Measurements from ENCODE around the gene RNU1-1.
"Not testable (repeated sequence)": the region's sequence is repeated elsewhere in the genome, so short reads cannot be mapped to it uniquely, and the experiment has no call there.

Gene RNU1-1

DNA sequence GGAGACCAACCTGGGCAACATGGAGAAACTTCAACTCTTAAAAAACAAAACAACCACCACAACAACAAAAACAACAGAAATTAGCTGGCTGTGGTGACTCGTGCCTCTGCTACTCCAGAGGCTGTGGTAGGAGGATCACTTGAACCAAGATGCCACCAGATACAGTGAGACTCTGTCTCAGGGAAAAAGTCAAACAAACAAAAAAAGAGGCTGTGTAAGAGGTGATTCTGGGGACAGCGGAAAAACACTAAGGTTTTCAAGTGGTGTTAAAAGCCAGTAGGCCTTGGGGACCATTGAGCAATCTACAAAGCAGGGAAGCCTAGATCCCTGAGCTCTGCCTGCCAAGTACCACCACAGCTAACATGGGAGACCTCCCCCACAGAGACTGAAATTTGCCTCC, 8.2 kb downstream of the RNU1-1 start:
- not testable (repeated sequence) for H3K27ac ChIP-seq (ENCODE audit: low read depth, low read length); H3K9ac ChIP-seq (ENCODE audit: low read length); H3K27me3 ChIP-seq (ENCODE audit: control insufficient read depth, insufficient read depth, low read length); H3K4me1 ChIP-seq (ENCODE audit: control insufficient read depth, insufficient read depth, low read length); H3K36me3 ChIP-seq (ENCODE audit: control insufficient read depth, insufficient read depth, low read length); H3K4me3 ChIP-seq (ENCODE audit: low read depth, low read length)
- peaks cover 11% of the 10 kb centered on the region; the same call in 1 of the 2 replicates for H3K9me3 ChIP-seq (ENCODE audit: control insufficient read depth, insufficient read depth, low read depth, low read length)

- no peak overlapping the region for H3K4me3 ChIP-seq (ENCODE audit: low read depth, low read length)
- no peaks in the 10 kb centered on the region for H3K27me3 ChIP-seq (ENCODE audit: control insufficient read depth, insufficient read depth, low read length)
- H3K4me1 ChIP-seq (ENCODE audit: control insufficient read depth, insufficient read depth, low read length): no peaks in the 10 kb centered on the region
- no peaks in the 10 kb centered on the region for H3K36me3 ChIP-seq (ENCODE audit: control insufficient read depth, insufficient read depth, low read length)
- peaks cover 11% of the 10 kb centered on the region; the same call in 1 of the 2 replicates for H3K9me3 ChIP-seq (ENCODE audit: control insufficient read depth, insufficient read depth, low read depth, low read length)
- H3K27ac ChIP-seq (ENCODE audit: low read depth, low read length): no peak overlapping the region
- no peak overlapping the region for H3K9ac ChIP-seq (ENCODE audit: low read length)
Measured at GRCh38 chr1:16503494-16503893, 10.6 kb downstream of the RNU1-1 start.

- not testable (repeated sequence) for H3K36me3 ChIP-seq (ENCODE audit: control insufficient read depth, insufficient read depth, low read length); H3K4me1 ChIP-seq (ENCODE audit: control insufficient read depth, insufficient read depth, low read length); H3K27ac ChIP-seq (ENCODE audit: low read depth, low read length); H3K9ac ChIP-seq (ENCODE audit: low read length); H3K4me3 ChIP-seq (ENCODE audit: low read depth, low read length); H3K27me3 ChIP-seq (ENCODE audit: control insufficient read depth, insufficient read depth, low read length)
- peaks cover 10% of the 10 kb centered on the region; the same call in 1 of the 2 replicates for H3K9me3 ChIP-seq (ENCODE audit: control insufficient read depth, insufficient read depth, low read depth, low read length)
Measured at GRCh38 chr1:16501446-16501845, 12.6 kb downstream of the RNU1-1 start.

GRCh38 chr1:16500975-16501374, 13.1 kb downstream of the RNU1-1 start:
- H3K9me3 ChIP-seq (ENCODE audit: control insufficient read depth, insufficient read depth, low read depth, low read length); H3K27me3 ChIP-seq (ENCODE audit: control insufficient read depth, insufficient read depth, low read length); H3K27ac ChIP-seq (ENCODE audit: low read depth, low read length); H3K36me3 ChIP-seq (ENCODE audit: control insufficient read depth, insufficient read depth, low read length); H3K4me3 ChIP-seq (ENCODE audit: low read depth, low read length); H3K4me1 ChIP-seq (ENCODE audit: control insufficient read depth, insufficient read depth, low read length); H3K9ac ChIP-seq (ENCODE audit: low read length): not testable (repeated sequence)

GRCh38 chr1:16500466-16500865, 13.6 kb downstream of the RNU1-1 start:
- H3K9ac ChIP-seq (ENCODE audit: low read length); H3K9me3 ChIP-seq (ENCODE audit: control insufficient read depth, insufficient read depth, low read depth, low read length); H3K4me1 ChIP-seq (ENCODE audit: control insufficient read depth, insufficient read depth, low read length); H3K27ac ChIP-seq (ENCODE audit: low read depth, low read length); H3K36me3 ChIP-seq (ENCODE audit: control insufficient read depth, insufficient read depth, low read length); H3K27me3 ChIP-seq (ENCODE audit: control insufficient read depth, insufficient read depth, low read length); H3K4me3 ChIP-seq (ENCODE audit: low read depth, low read length): not testable (repeated sequence)

DNA sequence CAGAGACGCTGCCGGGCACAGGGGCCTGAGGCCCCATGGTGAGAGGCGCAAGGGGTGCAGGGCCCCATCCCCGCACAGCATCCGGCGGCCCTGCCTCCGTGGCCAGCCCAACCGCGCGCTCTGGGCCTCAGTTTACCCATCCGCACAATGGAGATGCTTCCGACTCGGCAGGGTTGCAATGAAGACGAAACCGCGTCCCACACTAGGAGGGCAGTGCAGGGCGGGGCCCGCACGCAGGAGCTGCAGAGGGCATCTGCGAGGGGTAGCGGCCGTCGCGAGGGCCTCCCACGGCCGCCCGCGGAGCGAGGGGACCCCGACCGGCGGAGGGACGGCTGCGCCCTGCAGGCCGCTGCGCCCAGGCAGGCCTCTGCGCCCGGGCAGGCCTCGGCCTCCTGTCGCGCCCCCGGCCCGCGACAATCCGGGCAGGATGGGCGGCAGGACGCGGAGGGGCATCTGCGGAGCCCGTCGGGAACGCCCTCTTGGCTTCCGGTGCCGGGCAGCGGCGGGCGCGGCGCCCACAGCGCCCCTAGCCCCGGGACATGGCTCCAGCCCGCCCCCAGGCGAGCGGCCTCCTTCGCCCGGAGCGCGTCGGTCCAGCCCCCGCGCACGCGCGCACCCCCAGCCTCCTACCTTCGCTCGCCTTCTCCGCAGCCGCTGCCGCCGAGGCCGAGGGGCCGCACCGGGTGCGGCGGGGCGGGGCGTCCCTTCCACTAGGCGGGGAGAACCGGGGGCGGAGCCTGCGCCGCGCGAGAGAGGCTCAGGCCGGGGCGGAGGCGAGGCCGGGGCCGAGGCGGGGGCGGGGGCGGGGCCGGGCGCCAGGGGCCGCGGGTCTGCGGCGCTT, 15.3 kb downstream of the RNU1-1 start:
- Histone ChIP-seq H3K9ac (ENCODE audit: low read length) (peak overlapping the region; percentile 87), H3K27ac (ENCODE audit: low read depth, low read length) (no peak overlapping the region), H3K4me1 (ENCODE audit: control insufficient read depth, insufficient read depth, low read length) (no peaks in the 10 kb centered on the region), H3K9me3 (ENCODE audit: control insufficient read depth, insufficient read depth, low read depth, low read length) (no peaks in the 10 kb centered on the region), H3K4me3 (ENCODE audit: low read depth, low read length) (peak overlapping the region; percentile 86), H3K36me3 (ENCODE audit: control insufficient read depth, insufficient read depth, low read length) (no peaks in the 10 kb centered on the region), H3K27me3 (ENCODE audit: control insufficient read depth, insufficient read depth, low read length) (no peaks in the 10 kb centered on the region)

- not testable (repeated sequence) for H3K4me1 ChIP-seq (ENCODE audit: control insufficient read depth, insufficient read depth, low read length)
- peak overlapping the region; percentile 86 for H3K4me3 ChIP-seq (ENCODE audit: low read depth, low read length)
Measured at GRCh38 chr1:16498047-16498446, 16.0 kb downstream of the RNU1-1 start.

GRCh38 chr1:16497474-16497904, 16.6 kb downstream of the RNU1-1 start:
- not testable (repeated sequence) for H3K4me1 ChIP-seq (ENCODE audit: control insufficient read depth, insufficient read depth, low read length)

More at GRCh38 chr1:16498047-16498446, 16.0 kb downstream of the RNU1-1 start:
- H3K9ac ChIP-seq (ENCODE audit: low read length); H3K36me3 ChIP-seq (ENCODE audit: control insufficient read depth, insufficient read depth, low read length); H3K9me3 ChIP-seq (ENCODE audit: control insufficient read depth, insufficient read depth, low read depth, low read length); H3K27ac ChIP-seq (ENCODE audit: low read depth, low read length); H3K27me3 ChIP-seq (ENCODE audit: control insufficient read depth, insufficient read depth, low read length): not testable (repeated sequence)

GRCh38 chr1:16493731-16494130, 20.4 kb downstream of the RNU1-1 start:
- H3K27ac ChIP-seq (ENCODE audit: low read depth, low read length); H3K4me1 ChIP-seq (ENCODE audit: control insufficient read depth, insufficient read depth, low read length); H3K9ac ChIP-seq (ENCODE audit: low read length); H3K9me3 ChIP-seq (ENCODE audit: control insufficient read depth, insufficient read depth, low read depth, low read length); H3K27me3 ChIP-seq (ENCODE audit: control insufficient read depth, insufficient read depth, low read length); H3K4me3 ChIP-seq (ENCODE audit: low read depth, low read length): not testable (repeated sequence)
- peaks cover 11% of the 10 kb centered on the region; the same call in 1 of the 2 replicates for H3K36me3 ChIP-seq (ENCODE audit: control insufficient read depth, insufficient read depth, low read length)

More at GRCh38 chr1:16497474-16497904, 16.6 kb downstream of the RNU1-1 start:
- not testable (repeated sequence) for H3K27ac ChIP-seq (ENCODE audit: low read depth, low read length); H3K4me3 ChIP-seq (ENCODE audit: low read depth, low read length); H3K9ac ChIP-seq (ENCODE audit: low read length); H3K9me3 ChIP-seq (ENCODE audit: control insufficient read depth, insufficient read depth, low read depth, low read length); H3K36me3 ChIP-seq (ENCODE audit: control insufficient read depth, insufficient read depth, low read length); H3K27me3 ChIP-seq (ENCODE audit: control insufficient read depth, insufficient read depth, low read length)

DNA sequence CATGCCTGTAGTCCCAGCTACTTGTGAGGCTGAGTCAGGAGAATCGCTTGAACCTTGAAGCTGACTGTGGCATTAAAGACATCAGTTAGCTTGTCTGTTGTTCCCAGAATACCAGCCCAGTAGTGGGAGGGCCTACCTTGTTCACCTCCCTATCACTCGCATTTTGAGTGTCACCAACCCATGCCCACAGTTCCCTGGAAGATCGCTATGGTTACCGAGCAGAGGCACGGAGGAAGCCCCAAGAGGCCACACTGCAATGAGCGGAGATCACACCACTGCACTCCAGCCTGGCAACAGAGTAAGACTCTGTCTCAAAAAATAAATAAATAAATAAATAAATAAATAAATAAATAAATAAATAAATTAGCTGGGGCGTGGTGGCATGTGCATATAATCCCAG, 21.1 kb downstream of the RNU1-1 start:
- peaks cover 11% of the 10 kb centered on the region; the same call in 1 of the 2 replicates for H3K36me3 ChIP-seq (ENCODE audit: control insufficient read depth, insufficient read depth, low read length)
- H3K4me1 ChIP-seq (ENCODE audit: control insufficient read depth, insufficient read depth, low read length); H3K9ac ChIP-seq (ENCODE audit: low read length); H3K27me3 ChIP-seq (ENCODE audit: control insufficient read depth, insufficient read depth, low read length); H3K4me3 ChIP-seq (ENCODE audit: low read depth, low read length); H3K27ac ChIP-seq (ENCODE audit: low read depth, low read length); H3K9me3 ChIP-seq (ENCODE audit: control insufficient read depth, insufficient read depth, low read depth, low read length): not testable (repeated sequence)

DNA sequence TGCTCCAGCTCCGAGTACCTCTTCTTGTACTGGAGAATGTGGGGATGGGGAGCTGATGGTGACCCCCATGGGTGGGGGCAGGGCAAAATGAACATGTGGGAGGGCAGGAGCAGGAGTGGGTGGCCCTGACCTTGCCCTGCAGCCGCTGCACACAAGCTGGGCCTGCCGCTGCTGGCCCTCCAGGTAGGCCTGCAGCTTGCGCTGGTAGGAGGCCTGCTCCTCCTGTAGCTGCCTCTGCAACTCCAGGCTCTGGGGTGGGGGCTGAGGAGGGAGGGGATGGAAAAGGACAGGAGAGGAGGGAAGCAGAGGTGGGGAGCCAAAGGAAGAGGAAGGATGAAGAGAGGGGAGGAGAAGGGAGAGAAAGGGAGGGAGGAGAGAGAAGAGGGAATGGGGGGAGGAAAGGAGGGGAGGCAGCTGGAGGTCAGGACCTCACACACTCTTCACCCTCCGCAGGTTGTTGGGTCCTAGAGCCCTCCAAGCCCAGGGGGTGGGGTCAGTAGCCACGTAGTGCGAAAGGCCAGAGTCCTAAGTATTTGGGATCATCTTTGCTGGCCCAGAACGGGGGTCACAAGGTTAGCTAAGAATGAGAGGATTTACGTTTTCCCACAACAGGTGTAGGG, 22.9 kb downstream of the RNU1-1 start:
- H3K4me1 ChIP-seq (ENCODE audit: control insufficient read depth, insufficient read depth, low read length): peaks cover 6% of the 10 kb centered on the region; the same call in 1 of the 2 replicates
- H3K27ac ChIP-seq (ENCODE audit: low read depth, low read length): no peak overlapping the region
- H3K27me3 ChIP-seq (ENCODE audit: control insufficient read depth, insufficient read depth, low read length): no peaks in the 10 kb centered on the region
- no peaks in the 10 kb centered on the region for H3K9me3 ChIP-seq (ENCODE audit: control insufficient read depth, insufficient read depth, low read depth, low read length)
- no peak overlapping the region for H3K9ac ChIP-seq (ENCODE audit: low read length)
- H3K4me3 ChIP-seq (ENCODE audit: low read depth, low read length): no peak overlapping the region
- peaks cover 18% of the 10 kb centered on the region for H3K36me3 ChIP-seq (ENCODE audit: control insufficient read depth, insufficient read depth, low read length)
